HG03432 (cell line): ENCODE results near the gene NEIL1.
A peak's percentile ranks its signal among the peaks of the same experiment; 100 is the strongest.
"Not testable (repeated sequence)": the region's sequence is repeated elsewhere in the genome, so short reads cannot be mapped to it uniquely, and the experiment has no call there.

Experiments
- ATAC-seq: cut with Tn5 transposase; IDR thresholded peaks from one replicate; pipeline ENCODE4 v1.9.1; 2021; ENCODE audit warnings: mild to moderate bottlenecking, moderate library complexity; ENCODE audit not compliant: unreplicated experiment

Gene NEIL1

DNA sequence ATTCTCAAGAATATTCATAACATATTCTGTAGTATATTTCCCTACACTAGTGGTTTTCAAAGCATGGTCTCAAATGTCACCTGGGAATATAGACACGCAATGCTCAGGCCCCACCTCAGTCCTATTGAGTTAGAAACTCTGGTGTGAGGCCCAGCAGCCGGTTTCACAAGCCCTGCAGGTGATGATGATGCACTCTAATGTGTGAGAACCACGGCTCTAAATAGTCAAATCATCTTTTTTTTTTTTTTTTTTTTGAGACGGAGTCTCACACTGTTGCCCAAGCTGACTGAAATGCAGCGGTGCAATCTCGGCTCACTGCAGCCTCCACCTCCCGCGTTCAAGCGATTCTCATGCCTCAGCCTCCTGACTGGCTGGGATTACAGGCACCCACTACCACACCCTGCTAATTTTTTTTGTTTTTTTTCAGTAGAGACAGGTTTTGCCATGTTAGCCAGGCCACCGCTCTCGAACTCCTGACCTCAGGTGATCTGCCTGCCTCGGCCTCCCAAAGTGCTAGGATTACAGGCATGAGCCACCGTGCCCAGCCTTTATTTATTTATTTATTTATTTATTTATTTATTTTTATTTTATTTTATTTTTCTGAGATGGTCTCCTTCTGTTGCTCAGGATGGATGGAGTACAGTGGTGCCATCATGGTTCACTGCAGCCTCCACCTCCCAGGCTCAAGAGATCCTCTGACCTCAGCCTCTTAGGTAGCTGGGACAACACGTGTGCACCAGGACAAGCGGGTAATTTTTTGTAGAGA is 13.0 kb upstream of the NEIL1 start:
- not testable (repeated sequence) for ATAC-seq

DNA sequence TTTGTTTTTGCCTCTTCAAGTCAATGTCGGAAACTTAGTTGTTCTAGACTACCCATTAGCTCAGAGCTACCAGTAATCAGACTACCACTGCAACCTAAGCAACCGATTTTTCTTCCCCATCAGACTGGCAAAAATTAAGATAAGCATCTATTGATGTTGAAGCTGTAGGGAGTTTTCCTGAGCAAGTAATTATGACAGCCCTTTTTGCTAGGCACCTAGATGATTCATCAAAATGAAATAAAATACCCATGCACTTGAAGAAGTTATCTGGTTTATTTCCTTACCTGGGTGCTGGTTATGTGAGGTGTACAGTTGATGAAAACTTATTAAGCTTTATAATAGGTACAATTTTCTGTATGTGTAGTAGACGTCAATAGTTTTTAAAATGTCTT is 11.5 kb upstream of the NEIL1 start:
- no peak for ATAC-seq

DNA sequence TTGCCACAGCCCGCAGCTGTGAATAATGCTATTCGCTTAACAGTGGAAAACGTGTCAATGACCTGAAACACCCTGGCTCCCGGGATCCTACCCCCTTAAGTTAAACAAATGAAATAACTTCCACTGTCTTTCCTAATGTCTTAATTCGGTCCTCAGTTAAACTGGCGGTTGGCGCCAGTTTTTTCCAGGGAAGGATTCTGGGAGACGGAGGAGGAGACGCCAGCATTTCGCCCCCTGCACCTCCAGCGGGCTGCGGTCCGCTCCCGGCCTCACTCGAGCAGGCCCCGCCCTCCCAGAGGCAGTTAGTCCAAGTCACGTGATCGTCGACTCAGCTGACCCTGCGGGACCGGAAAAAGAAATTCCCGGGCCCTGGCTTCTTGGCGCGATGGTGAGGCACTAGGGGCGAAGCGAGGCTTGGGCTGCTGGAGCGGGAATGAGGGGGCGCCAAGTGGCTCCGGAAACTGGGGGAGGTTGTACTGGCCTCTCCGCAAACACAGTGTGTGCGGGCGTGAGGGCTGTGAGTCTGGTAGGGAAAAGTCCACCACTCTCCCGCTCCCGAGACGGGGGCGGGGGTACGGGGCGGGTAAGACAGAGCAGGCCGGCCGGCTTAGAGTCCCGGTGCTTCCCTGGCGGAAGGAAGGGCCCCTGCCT is 11.0 kb upstream of the NEIL1 start, which contains the start of gene COMMD4:
TSS of gene COMMD4 (plus strand) at position 359 of the 651 bp plus-strand sequence. CDS start at position 386, 27 bp downstream.
- peak; percentile 67 for ATAC-seq

DNA sequence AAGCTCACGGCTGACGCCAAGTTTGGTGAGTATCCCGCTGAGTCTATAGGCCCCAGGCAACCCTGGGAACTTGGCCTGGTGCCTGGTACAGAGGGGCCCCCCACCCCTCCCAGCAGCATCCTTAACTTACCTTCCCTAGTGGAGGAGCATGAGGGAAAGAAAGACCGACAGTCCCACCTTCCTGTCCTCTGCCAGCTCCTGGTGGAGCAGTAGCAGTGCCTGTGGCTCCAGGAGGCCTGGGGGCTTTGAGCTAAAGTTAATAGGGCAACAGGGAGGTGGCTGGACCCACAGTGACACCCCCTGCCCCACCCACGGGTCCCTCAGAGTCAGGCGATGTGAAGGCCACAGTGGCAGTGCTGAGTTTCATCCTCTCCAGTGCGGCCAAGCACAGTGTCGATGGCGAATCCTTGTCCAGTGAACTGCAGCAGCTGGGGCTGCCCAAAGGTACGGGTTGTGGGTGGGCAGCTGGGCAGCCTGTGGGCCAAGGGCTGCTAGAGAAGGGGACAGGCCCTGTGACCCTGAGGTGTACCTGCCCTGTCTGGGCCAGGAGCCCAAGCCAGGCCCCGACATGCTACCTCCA is 8.1 kb upstream of the NEIL1 start:
- no peak for ATAC-seq

DNA sequence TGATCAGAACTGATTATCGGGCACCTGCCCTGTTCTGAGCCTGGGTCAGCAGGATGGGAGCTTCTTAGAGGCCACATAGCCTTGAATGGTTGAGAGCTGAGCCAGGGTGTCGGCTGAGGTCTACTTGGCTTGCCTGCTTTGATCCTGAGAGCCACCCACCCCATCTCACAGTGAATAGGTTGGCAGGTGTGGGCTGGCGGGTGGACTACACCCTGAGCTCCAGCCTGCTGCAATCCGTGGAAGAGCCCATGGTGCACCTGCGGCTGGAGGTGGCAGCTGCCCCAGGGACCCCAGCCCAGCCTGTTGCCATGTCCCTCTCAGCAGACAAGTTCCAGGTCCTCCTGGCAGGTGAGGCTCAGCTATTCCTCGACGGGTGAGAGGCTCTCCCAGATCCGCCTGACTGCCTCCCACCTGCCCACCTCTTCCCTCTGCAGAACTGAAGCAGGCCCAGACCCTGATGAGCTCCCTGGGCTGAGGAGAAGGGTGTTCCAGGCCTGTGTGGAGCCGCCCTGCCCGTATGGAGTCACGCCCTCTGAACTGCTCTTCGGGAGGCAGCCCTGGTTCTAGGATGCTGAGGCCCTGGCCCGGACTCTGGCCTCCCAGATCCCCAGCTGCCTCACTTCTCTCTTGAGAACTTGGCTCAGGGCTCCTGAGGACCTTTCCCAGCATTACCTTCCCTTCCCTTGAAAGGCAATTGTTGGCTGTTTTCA is 7.2 kb upstream of the NEIL1 start:
- ATAC-seq: no peak

DNA sequence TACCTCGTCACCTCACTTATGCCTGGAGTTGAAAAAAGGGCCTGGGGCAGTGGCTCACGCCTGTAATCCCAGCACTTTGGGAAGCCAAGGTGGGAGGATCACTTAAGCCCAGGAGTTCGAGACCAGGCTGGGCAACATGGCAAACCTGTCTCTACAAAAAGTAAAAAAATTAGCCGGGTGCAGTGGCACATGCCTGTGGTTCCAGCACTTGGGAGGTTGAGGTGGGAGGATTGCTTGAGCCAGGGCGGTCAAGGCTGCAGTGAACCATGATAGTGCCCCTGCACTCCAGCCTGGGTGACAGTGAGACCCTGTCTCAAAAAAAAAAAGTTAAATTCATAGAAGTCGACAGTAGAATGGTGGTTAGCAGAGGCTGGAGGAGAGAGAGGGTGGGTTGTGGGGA is 4.6 kb upstream of the NEIL1 start:
- no peak for ATAC-seq

DNA sequence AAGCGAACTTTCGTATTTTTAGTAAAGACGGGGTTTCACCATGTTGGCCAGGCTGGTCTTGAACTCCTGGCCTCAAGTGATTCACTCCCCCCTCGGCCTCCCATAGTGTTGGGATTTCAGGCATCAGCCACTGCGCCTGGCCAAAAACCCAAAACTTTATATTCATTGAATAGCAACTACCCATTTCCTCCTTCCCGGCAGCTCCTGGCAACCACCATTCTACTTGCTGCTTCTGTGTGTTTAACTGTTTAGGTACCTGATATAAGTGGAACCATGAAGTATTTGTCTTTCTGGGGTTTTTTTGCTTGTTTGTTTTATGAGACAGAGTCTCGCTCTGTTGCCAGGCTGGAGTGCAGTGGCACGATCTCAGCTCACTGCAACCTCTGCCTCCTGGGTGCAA is 2.9 kb upstream of the NEIL1 start:
- ATAC-seq: not testable (repeated sequence)

DNA sequence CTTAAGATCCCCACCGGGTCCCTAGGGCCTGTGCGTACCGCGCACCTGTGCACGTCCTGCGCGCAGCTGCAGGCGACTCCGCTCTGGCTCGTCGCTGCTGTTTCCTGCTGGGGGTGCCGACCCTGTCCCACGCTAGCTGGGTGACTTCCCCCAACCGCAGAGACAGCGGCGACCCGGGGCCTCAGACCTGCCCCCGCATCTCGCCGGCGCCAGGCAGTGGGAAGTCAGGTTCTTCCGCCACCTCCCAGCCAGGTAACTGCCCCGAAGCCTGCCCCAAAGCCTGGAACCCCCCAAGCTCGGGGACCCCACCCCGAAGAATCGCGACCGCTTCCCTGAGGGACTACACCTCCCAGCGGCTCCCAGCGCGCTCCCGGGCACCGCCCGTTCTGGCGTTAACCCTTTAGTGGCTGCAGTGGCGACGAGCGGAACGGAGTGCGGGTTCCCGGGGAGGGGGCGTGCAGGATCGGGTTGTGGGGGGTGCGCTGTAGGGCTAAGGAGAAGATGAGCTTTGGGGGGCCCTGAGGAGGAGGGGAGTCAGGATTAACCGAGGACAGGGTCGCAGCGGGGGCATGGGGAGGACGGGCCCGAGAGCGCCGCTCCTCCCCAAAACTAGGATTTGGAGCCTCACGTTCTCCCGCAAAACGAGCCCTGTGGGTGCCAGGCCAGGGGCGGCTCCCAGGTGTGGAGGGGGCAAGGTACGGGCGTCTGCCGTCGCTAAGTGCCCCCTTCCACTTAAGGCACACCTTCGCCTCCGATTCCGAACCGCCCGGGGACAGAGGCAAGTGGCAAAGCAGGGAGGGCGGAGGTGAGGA is 589 bp downstream of the NEIL1 start:
- ATAC-seq: peak; percentile 53

DNA sequence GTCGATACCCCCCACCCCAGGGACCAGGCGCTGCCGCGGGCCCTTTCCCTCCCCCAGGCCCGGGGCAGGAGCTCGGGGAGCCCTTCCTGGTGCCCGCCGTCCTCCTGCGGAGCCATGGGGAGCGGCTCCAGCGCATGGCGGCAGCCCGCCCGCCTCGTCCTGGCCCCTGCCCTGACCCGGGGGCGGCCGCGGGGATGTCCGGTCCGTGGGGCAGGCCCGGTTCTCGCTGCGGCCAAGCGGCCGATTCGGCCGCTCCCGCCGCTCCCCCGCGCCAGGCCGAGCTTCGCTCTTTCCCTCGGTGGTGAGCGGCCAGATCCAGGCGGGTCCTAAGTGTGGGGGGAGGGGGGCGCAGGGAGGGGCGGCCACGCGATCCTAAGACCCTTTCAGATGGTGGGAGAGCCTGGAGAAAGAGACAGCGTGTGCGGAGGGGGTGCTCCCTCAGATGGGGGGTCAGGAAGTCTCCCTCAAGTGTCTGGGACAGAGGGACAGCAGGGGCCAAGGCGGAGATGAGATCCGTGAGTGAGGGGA is 1.3 kb downstream of the NEIL1 start:
- ATAC-seq: no peak

DNA sequence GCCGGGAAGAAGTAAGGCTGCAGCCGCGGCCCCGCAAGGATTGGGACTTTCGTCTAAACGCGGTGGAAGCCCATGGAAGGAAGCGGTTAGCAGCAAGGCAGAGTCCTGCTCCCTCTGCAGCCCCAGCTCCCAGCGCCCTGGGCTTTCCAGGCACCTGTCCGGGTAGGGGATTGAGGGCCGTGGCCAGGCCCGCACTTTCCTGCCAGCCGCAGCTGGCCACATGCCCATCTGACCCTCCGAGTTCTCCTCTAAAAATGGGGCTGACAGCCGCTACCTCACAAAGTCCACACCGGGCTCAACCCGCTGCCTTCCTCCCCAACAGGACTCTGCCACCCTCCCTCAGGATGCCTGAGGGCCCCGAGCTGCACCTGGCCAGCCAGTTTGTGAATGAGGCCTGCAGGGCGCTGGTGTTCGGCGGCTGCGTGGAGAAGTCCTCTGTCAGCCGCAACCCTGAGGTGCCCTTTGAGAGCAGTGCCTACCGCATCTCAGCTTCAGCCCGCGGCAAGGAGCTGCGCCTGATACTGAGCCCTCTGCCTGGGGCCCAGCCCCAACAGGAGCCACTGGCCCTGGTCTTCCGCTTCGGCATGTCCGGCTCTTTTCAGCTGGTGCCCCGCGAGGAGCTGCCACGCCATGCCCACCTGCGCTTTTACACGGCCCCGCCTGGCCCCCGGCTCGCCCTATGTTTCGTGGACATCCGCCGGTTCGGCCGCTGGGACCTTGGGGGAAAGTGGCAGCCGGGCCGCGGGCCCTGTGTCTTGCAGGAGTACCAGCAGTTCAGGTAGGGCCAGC is 1.9 kb downstream of the NEIL1 start:
- no peak for ATAC-seq

DNA sequence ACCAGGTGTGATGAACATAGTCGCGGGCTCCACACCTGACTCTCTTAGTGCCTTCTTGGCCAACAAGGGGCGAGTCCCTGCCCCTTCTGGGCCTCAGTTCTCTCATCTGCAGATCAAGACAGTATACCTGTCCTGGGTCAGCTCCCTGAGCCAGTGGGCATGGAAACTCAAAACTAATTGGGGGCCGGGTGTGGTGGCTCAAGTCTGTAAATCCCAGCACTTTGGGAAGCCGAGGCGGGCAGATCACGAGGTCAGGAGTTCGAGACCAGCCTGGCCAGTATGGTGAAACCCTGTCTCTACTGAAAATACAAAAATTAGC is 2.5 kb downstream of the NEIL1 start:
- ATAC-seq: not testable (repeated sequence)

DNA sequence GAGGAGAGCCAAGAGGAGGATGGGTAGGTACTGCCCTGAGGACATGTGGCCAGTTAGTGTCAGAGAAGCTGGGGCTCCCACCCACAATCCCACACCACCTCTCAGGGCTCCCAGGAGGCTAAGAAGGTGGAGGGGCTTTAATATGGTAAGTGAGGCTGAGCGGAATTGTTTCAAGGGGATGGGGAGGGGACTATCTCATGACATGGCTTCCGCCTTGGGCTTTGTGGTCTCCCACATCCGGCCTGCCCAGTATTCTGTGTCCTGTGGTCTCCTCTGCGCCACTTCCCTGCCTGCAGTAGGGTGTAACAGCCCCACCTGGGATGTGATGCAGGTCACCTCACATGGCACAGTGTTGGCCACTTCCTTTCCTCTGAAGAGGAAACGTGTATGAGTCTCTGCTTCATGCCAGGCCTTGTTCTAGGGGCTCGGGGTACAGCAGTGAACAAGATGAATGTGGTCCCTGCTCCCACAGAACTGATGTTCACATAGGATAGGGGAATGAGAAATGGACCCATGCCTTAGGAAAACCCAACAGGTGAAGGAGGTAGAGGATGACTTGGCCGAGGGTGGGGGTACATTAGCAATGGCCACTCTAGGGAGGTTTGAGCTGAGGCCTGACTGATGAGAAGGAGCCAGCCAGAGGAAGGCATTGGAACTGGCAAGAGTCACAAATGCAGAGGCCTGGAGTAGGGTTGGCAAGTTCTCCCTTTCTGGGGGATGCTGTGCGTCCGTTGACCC is 3.2 kb downstream of the NEIL1 start:
- ATAC-seq: peak; percentile 39

DNA sequence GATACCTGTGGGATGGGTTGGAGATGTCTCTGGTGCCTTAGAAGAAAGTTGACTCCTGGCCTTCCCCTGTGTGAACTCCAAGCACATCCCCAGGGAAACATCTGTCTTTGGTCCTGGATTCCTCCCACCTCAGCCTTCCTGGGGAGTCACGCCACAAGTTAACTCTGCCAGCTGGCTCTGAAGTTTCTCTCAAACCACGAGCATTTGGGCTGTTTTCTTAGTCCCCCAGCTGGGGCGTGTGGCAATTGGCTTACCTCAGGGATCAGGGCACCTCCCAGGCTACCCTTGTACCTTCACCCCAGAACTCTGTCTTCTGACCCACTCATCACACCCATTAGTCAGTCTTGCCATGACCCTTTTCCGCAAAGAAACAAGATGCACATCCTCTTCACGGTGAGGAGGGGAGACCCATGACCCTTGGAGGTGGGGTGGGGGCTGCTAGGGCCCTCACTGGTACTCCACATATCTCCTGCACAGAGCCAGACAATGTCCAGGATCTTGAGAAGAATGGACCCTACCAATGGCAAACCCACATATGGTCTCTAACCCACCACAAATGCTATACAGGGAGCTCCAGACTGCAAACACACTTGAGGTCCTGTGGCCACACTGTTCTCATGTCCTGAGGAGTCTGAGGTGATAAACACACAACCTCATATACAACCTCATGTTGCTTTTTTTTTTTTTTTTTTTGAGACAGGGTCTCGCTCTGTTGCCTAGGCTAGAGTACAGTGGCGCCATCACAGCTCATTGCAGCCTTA is 3.9 kb downstream of the NEIL1 start:
- ATAC-seq: no peak

DNA sequence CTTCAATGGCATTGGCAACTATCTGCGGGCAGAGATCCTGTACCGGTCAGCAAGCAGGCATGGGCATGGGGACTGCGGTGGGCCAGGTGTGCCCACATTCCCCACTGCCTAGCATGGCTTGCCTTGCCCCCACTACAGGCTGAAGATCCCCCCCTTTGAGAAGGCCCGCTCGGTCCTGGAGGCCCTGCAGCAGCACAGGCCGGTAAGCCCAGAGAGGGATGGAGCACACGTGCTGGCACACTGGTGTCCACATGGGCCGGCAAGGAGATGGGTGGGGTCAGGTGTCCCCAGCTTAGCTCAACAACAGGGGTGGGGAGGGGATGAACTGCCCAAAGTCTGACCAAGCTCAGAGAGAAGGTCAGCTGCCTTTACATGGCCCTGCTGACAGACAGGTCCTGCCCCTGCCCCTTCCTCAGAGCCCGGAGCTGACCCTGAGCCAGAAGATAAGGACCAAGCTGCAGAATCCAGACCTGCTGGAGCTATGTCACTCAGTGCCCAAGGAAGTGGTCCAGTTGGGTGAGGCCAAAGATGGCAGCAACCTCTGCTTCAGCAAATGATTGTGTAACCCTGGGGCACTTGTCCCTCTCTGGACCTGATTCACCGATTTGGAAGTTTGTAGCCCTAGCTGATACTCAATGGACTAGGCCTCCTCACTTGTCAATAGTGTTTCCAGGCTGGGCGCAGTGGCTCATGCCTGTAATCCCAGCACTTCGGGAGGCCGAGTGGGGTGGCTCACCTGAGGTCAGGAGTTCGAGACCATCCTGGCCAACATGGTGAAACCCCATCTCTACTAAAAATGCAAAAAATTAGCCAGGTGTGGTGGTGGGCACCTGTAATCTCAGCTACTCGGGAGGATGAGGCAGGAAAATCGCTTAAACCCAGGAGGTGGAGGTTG is 5.6 kb downstream of the NEIL1 start:
- ATAC-seq: no peak

DNA sequence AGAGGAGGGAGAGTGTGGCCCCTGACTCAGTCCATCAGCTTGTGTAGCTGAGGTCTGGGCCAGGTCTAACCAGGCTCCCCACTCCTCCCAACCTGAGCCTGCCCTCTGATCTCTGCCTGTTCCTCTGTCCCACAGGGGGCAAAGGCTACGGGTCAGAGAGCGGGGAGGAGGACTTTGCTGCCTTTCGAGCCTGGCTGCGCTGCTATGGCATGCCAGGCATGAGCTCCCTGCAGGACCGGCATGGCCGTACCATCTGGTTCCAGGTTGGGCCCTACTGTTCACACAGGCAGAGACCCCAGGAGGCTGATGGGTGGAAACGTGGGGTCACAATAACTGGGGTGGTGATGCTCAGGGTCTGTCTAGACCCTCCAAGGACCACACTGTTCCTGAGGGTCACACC is 6.8 kb downstream of the NEIL1 start:
- no peak for ATAC-seq

DNA sequence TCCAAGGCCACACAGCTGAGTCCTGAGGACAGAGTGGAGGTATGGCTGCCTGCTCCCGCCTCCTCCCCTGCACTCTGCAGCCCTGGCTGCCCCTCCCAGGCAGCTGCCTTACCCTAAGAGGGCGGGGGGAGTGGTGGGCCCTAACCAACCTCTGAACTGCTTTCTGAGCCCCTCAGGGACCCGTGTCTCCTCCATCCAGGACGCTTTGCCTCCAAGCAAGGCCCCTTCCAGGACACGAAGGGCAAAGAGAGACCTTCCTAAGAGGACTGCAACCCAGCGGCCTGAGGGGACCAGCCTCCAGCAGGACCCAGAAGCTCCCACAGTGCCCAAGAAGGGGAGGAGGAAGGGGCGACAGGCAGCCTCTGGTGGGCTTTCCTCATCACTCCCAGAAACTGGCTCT is 7.6 kb downstream of the NEIL1 start:
- ATAC-seq: no peak

DNA sequence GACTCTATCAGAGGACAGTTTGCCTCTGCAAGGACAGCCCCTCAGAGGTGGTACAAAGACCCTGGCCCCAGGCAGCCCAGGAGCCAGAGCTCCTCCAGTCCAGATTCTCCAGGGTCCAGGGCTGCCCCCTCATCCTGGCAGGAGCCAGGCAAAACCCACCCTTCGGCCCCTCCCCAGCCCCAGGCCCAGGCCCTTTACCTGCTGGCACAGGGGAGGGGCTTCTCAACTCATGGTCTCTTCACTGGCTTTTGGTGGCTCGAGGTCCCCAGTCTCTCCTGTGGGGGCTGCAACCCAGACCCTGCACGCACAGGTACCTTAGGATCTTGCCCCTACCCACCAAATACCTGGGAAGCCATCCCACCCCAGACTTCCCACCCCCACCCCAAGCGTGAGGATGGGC is 8.5 kb downstream of the NEIL1 start:
- no peak for ATAC-seq
